Measurements from ENCODE around the gene SNX25. TPM values are rescaled to one million over a fixed set of nuclear protein-coding genes. Genes with fewer than 3 reads are reported as not detected.

The SNX25 gene
- polyA plus RNA-seq, 1 of the 3 experiments (the other 2 are of a cell fraction) = 8.5 TPM

GRCh38 chr4:185275501-185275900, 66.1 kb downstream of the SNX25 start:
- H3K27me3 ChIP-seq (ENCODE audit: insufficient read depth) = no peaks in the 10 kb centered on the region
- no peak overlapping the region for H3K4me2 ChIP-seq
- no peaks in the 10 kb centered on the region for H3K9me2 ChIP-seq
- H3K4me3 ChIP-seq (ENCODE audit: low read depth in 2 of 2, low read length in 1 of 2) = no peak overlapping the region
- peak overlapping the region in 1 of 2 experiments; percentile 70; a peak in 2 of 4 replicates for H3K27ac ChIP-seq (ENCODE audit: low read depth in 2 of 2, low read length in 1 of 2)
- H4K20me1 ChIP-seq (ENCODE audit: insufficient read depth) = no peaks in the 10 kb centered on the region; the same call in 1 of the 2 replicates
- no peaks in the 10 kb centered on the region for H3K9me3 ChIP-seq
- DNase-seq = no peak
- no peak overlapping the region; the same call in 1 of the 2 replicates for H3K9ac ChIP-seq
- H2AFZ ChIP-seq (ENCODE audit: low read depth) = no peak overlapping the region
- ChIA-PET CTCF (no interaction called here), POLR2A (no interaction called here)
- TF ChIP-seq USF2 (IDR thresholded peaks at IDR 0.05; ENCODE audit: borderline replicate concordance, low read depth, low read length) = no peak
- no peak for TF ChIP-seq IRF3 (IDR thresholded peaks at IDR 0.05; ENCODE audit: low read depth, low read length)
- TF ChIP-seq CTCF (IDR thresholded peaks at IDR 0.05) = no peak
- no peak for TF ChIP-seq MEF2A (IDR thresholded peaks at IDR 0.05; ENCODE audit: borderline replicate concordance, low read depth)
- no peak for TF ChIP-seq SMC3 (IDR thresholded peaks at IDR 0.05; ENCODE audit: low read depth, low read length)
- TF ChIP-seq TEAD4 (IDR thresholded peaks at IDR 0.05; ENCODE audit: borderline replicate concordance, insufficient read depth) = no peak
- TF ChIP-seq NRF1 (IDR thresholded peaks at IDR 0.05; ENCODE audit: low read depth, low read length) = no peak
- TF ChIP-seq SIN3A (IDR thresholded peaks at IDR 0.05; ENCODE audit: borderline replicate concordance, low read depth, low read length) = no peak
- no peak for TF ChIP-seq TAF1 (IDR thresholded peaks at IDR 0.05; ENCODE audit: borderline replicate concordance, low read depth, low read length)
- no peak for TF ChIP-seq RFX5 (IDR thresholded peaks at IDR 0.05; ENCODE audit: low read length)
- no peak for TF ChIP-seq PBX3 (IDR thresholded peaks at IDR 0.05)
- H3K4me1 ChIP-seq (ENCODE audit: control insufficient read depth in 1 of 2, insufficient read depth in 2 of 2, low read depth in 1 of 2, low read length in 1 of 2) = peaks cover 0 to 7% of the 10 kb centered on the region in 2 experiments; a peak in 3 of 4 replicates
- peaks cover 11% of the 10 kb centered on the region for H3F3A ChIP-seq (replicated peaks; ENCODE audit: insufficient read depth)
- peaks cover 46% of the 10 kb centered on the region; the same call in 1 of the 2 replicates for H3K79me2 ChIP-seq (ENCODE audit: insufficient read depth)
- peaks cover 4 to 43% of the 10 kb centered on the region in 2 experiments for H3K36me3 ChIP-seq (replicated peaks in 1 of 2; ENCODE audit: control insufficient read depth in 1 of 2, insufficient read depth in 2 of 2, low read length in 1 of 2)

- H3K79me2 ChIP-seq (ENCODE audit: insufficient read depth) = peaks cover 42% of the 10 kb centered on the region; the same call in 1 of the 2 replicates
- peaks cover 9 to 47% of the 10 kb centered on the region in 2 experiments for H3K36me3 ChIP-seq (replicated peaks in 1 of 2; ENCODE audit: control insufficient read depth in 1 of 2, insufficient read depth in 2 of 2, low read length in 1 of 2)
- H3F3A ChIP-seq (replicated peaks; ENCODE audit: insufficient read depth) = peaks cover 11% of the 10 kb centered on the region
- no peak overlapping the region for H2AFZ ChIP-seq (ENCODE audit: low read depth)
- H3K27ac ChIP-seq (ENCODE audit: low read depth in 2 of 2, low read length in 1 of 2) = peak overlapping the region in 1 of 2 experiments; percentile 70; a peak in 2 of 4 replicates
- H3K9ac ChIP-seq = no peak overlapping the region; the same call in 1 of the 2 replicates
- no peaks in the 10 kb centered on the region for H3K9me3 ChIP-seq
- no peak overlapping the region for H3K4me3 ChIP-seq (ENCODE audit: low read depth in 2 of 2, low read length in 1 of 2)
- no peak overlapping the region for H3K4me2 ChIP-seq
- no peaks in the 10 kb centered on the region for H3K27me3 ChIP-seq (ENCODE audit: insufficient read depth)
- ChIA-PET CTCF (no interaction called here), POLR2A (no interaction called here)
- H4K20me1 ChIP-seq (ENCODE audit: insufficient read depth) = no peaks in the 10 kb centered on the region; the same call in 1 of the 2 replicates
- H3K9me2 ChIP-seq = no peaks in the 10 kb centered on the region
- TF ChIP-seq ZBTB33 (IDR thresholded peaks at IDR 0.05; ENCODE audit: borderline replicate concordance, low read depth) = no peak
- TF ChIP-seq FOSL2 (IDR thresholded peaks at IDR 0.05; ENCODE audit: borderline replicate concordance, low read depth) = peak; percentile 68; the same call in 1 of the 2 replicates
- 0 out of 2 replicates have a peak, but pooled peaks have one; percentile 6 for TF ChIP-seq TCF12 (IDR thresholded peaks at IDR 0.05)
- TF ChIP-seq JUND (IDR thresholded peaks at IDR 0.05) = peak; percentile 39
- TF ChIP-seq PBX3 (IDR thresholded peaks at IDR 0.05) = peak; percentile 27; the same call in 1 of the 2 replicates
- TF ChIP-seq RXRA (IDR thresholded peaks at IDR 0.05; ENCODE audit: borderline replicate concordance, low read depth) = no peak
- peaks cover 0 to 7% of the 10 kb centered on the region in 2 experiments; a peak in 3 of 4 replicates for H3K4me1 ChIP-seq (ENCODE audit: control insufficient read depth in 1 of 2, insufficient read depth in 2 of 2, low read depth in 1 of 2, low read length in 1 of 2)
- DNase-seq = no peak
These were observed 66.6 kb downstream of the SNX25 start for GRCh38 chr4:185276036-185276435.
